GM18951 (cell line): ENCODE measurements around the gene SLC39A5.

ENCODE experiments used
- POLR2A ChIP-seq: IDR thresholded peaks from 4 replicates; pipeline ENCODE4 v1.6.1; 2011; ENCODE audit warnings: mild to moderate bottlenecking; ENCODE audit not compliant: insufficient read length, insufficient read depth; ENCODE audit errors: extremely low read depth
- in situ Hi-C: fragments of 300-500 bp; cut with MboI; formaldehyde crosslinking; loops from one replicate; pipeline ENCODE4 v1.12.0; 2022; ENCODE audit warnings: low sequenced_read_pairs, mixed read lengths, inconsistent platforms; ENCODE audit not compliant: unreplicated experiment

Gene SLC39A5

DNA sequence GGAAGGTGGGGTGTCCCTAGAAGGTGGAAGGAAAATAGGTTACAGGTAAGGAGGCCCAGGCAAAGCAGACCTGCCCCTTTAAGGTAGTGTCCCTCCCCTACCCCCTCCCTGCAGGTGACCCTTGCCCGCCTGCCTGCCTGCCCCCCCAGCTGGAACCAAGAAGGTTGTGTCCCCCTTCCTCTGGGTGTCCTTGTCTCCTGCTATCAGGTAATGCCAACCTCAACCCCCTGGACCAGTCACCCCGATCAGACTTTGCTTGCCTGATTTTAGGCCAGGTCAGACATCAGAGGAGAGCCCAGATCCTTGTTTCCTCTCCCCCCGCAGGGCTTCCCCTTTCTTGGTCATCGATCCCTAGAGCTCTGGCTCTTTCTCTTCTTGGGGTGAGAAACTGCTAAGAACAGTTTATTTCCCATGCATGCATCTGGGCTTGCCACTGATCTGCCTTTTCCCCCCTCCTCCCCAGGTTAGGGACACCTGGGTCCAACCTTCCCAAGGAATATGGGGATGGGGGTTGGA lies at the start of gene SLC39A5:
Gene SLC39A5 (plus strand): TSS at position 136 of the 516 bp plus-strand sequence. CDS start 1,224 bp downstream, outside the sequence.
- in situ Hi-C loops, result no loop called here
- no peak for TF ChIP-seq POLR2A

DNA sequence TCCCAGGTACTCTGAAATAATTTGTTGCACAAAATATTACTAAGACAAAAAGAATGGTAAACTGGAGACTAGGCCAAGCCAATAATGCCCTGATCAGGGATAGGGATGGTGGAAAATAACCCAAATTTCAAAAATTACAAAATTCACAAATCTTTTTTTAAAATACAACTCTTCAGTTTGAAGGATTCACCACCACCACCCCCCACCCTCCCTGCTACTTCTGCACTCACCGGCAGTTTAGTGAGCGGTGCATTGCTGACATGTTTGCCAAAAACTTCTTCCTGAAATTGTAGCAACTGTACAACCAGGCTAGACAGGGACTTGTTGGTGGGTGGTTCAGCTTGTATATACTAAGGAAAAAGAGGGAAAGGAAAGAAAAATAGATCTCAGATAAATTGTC lies 42.9 kb upstream of the SLC39A5 start:
- in situ Hi-C loops, result no loop called here
- no peak for TF ChIP-seq POLR2A

GRCh38 chr12:56188131-56188777 lies 41.6 kb upstream of the SLC39A5 start:
- in situ Hi-C loops, result no loop called here
- no peak for TF ChIP-seq POLR2A

GRCh38 chr12:56188778-56189098 lies 41.1 kb upstream of the SLC39A5 start:
- in situ Hi-C loops, result no loop called here
- no peak for TF ChIP-seq POLR2A

- peak; percentile 58 for TF ChIP-seq POLR2A
- in situ Hi-C loops, result no loop called here
Observed at GRCh38 chr12:56189099-56189917, 40.5 kb upstream of the SLC39A5 start, which contains the start of gene SMARCC2. SMARCC2 (minus strand) TSS chr12:56189483; CDS start chr12:56189461, 22 bp downstream.

DNA sequence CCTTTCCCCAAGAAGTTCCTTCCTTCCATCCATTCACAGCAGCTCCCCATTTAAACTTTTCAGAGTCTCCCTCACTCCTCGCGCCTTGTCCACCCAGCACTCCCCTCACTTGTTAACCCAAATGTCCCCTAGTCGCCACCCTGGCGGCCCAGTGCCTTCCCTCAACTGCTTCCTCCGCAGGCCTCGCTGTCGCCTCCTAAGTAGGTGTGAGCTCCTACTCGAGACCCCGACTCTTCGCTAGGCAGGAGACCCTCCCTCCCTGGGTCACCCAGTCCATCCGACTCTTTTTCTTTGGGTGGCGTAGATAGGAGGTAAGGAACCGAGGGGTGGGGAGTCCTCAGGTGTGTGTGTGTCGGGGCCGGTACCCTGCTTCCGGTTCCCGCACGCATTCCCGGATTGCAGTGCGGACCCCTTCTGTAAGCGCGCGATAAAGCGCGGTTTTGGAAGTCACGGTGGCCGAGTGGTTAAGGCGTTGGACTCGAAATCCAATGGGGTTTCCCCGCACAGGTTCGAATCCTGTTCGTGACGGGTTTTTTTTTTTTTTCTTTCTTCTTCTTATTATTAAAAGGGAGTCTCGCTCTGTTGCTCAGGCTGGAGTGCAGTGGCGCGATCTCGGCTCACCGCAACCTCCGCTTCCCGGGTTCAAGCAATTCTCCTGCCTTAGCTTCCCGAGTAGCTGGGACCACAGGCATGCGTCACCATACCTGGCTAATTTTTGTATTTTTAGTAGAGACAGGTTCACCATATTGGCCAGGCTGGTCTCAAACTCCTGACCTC lies 39.7 kb upstream of the SLC39A5 start:
- in situ Hi-C loops, result loop anchor here (10.0 kb wide), 1 partner anchor 275 kb away; the partner anchor contains the start of gene SPRYD4
- TF ChIP-seq POLR2A, result peak; percentile 20

- in situ Hi-C loops, result loop anchor here (10.0 kb wide), 1 partner anchor 274 kb away; the partner anchor contains the start of gene SPRYD4
- no peak for TF ChIP-seq POLR2A
Observed at GRCh38 chr12:56190695-56191155, 39.1 kb upstream of the SLC39A5 start.

GRCh38 chr12:56192582-56192981 lies 37.3 kb upstream of the SLC39A5 start:
- in situ Hi-C loops, result loop anchor here (10.0 kb wide), 1 partner anchor 272 kb away; the partner anchor contains the start of gene SPRYD4
- TF ChIP-seq POLR2A, result no peak

DNA sequence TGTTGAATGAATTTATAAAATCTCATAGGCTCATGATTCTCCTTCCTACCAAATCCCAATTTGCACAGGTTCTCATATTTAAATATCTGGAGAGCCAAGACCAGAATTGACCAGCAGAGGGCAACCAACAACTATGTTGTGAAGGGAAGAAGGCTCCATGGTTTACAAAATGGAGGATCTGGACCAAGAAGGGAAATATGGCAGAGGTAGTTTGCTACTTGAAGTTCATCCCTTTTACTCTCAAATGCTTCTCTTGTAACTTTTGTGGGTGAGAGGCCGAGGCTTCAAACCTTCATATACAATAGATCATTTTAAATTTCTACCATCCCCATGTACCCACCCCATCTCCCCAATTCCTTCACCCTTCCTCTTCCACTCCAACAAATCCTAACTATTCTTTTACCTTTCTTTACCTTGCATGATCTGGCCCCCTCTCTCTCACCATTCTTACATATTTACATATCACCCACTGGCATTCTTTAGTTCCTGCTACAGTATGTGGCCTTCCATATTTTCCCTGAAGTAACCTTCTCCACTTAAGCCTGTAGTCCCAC lies 36.7 kb upstream of the SLC39A5 start:
- TF ChIP-seq POLR2A, result peak; percentile 14

DNA sequence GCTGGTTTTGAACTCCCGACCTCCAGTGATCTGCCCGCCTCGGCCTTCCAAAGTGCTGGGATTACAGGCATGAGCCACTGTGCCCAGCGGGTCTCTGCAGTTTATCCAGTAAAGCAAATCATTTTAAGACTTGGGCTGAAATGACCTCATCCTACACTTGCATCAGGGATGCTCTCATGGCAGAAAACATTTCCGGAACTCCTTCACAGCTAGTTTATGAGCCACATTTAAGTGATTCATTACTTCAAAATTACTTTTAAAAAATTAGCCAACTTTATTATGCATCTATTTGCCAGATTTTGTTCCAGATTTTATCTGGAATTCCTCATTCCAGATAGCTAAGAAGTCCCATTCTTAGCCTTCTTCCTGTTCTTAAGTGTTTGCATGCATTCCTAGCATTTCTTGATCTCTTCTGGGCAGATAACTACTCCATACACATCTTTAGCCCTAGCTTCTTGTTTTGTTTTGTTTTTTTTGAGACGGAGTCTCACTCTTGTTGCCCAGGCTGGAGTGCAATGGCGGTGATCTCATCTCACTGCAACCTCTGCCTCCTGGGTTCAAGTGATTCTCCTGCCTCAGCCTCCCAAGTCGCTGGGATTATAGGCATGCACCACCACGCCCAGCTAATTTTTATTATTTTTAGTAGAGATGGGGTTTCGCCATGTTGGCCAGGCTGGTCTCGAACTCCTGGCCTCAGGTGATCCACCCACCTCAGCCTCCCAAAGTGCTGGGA lies 32.9 kb upstream of the SLC39A5 start:
- in situ Hi-C loops, result loop anchor here (10.0 kb wide), 1 partner anchor 268 kb away; the partner anchor contains the start of gene SPRYD4

More for the DNA sequence above, 36.7 kb upstream of the SLC39A5 start:
- in situ Hi-C loops, result loop anchor here (10.0 kb wide), 1 partner anchor 272 kb away; the partner anchor contains the start of gene SPRYD4

DNA sequence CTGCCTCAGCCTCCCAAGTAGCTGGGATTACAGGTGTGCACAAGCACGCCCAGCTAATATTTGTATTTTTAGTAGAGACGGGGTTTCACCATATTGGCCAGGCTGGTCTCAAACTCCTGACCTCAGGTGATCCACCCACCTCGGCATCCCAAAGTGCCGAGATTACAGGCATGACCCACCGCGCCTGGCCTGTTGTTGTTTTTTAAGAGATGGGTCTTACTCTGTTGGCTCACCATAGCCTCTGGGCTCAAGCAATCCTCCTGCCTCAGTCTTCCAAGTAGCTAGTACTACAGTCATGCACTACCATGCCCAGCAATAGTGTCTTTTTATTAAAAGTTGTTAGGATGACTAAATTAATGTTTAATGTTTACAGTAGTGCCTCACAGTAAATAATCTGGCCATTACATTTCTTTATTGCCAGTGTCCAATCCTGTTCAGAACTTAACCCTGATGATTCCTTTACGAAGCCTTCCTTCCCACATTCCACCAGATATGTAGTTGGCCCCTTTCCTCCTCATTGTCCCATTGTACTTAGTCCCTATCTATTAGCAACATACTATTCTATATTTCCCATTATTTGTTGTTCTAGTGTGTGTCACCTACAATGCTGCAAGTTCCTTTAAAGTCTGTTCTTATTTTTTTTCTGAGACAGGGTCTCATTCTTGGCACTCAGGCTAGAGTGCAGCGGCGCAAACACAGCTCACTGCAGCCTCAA lies 31.8 kb upstream of the SLC39A5 start:
- in situ Hi-C loops, result loop anchor here (10.0 kb wide), 1 partner anchor 267 kb away; the partner anchor contains the start of gene SPRYD4

More for the DNA sequence above, 31.8 kb upstream of the SLC39A5 start:
- no peak for TF ChIP-seq POLR2A
